Caco-2 (cell line): ENCODE measurements around the gene TSHZ1. TPM values are rescaled to one million over a fixed set of nuclear protein-coding genes. Genes with fewer than 3 reads are reported as not detected.

ENCODE experiments used
- BruUV-seq: library from RNA; stranded (reverse); fragments of 400-500 nt; replicated peaks from 2 replicates; lab custom pipeline; 2021; lab: Mats Ljungman, UMichigan
- CTCF ChIA-PET: fragments of 300-600 bp; sonication (Branson Sonifier 250); formaldehyde crosslinking; loops from one replicate; lab custom pipeline; 2022; ENCODE audit warnings: antibody characterized with exemption; lab: Charles Lee
- POLR2A ChIA-PET: fragments of 300-600 bp; sonication (Branson Sonifier 250); formaldehyde crosslinking; loops from one replicate; lab custom pipeline; 2022; ENCODE audit warnings: antibody characterized with exemption; lab: Charles Lee
- DNase-seq, 2 experiments: peaks; one replicate each; pipeline versions ENCODE4 v3.0.0 to v3.0.0-alpha.2; 2020 to 2022
- H3K27me3 ChIP-seq: replicated peaks from 2 replicates; pipeline ENCODE4 v1.6.0; 2011; ENCODE audit warnings: low read length; ENCODE audit not compliant: control insufficient read depth, insufficient read depth
- H3K36me3 ChIP-seq: 2 replicates; pipeline ENCODE4 v1.5.1; 2011; ENCODE audit warnings: low read length; ENCODE audit not compliant: control insufficient read depth, insufficient read depth
- H3K4me1 ChIP-seq: fragments of 250-450 bp; sonication (Bioruptor Pico); 2 replicates; pipeline ENCODE4 v1.5.1; 2020; ENCODE audit warnings: mild to moderate bottlenecking
- H3K4me3 ChIP-seq: 2 replicates; pipeline ENCODE4 v1.5.1; 2011; ENCODE audit warnings: low read depth, mild to moderate bottlenecking, control low read depth, low read length
- H3K9me3 ChIP-seq: fragments of 250-450 bp; sonication (Bioruptor Pico); 2 replicates; pipeline ENCODE4 v1.5.1; 2020; ENCODE audit warnings: mild to moderate bottlenecking, moderate library complexity
- H3K27ac Mint-ChIP-seq: one replicate; pipeline ENCODE4 v1.8.0; 2022; ENCODE audit warnings: mixed read lengths; ENCODE audit not compliant: unreplicated experiment
- H3K27me3 Mint-ChIP-seq: one replicate; pipeline ENCODE4 v1.8.0; 2022; ENCODE audit warnings: mixed read lengths; ENCODE audit not compliant: insufficient read depth, unreplicated experiment
- H3K36me3 Mint-ChIP-seq: one replicate; pipeline ENCODE4 v1.8.0; 2022; ENCODE audit warnings: mild to moderate bottlenecking, mixed read lengths; ENCODE audit not compliant: insufficient read depth, unreplicated experiment
- H3K4me1 Mint-ChIP-seq: one replicate; pipeline ENCODE4 v1.8.0; 2022; ENCODE audit warnings: low read depth, mixed read lengths; ENCODE audit not compliant: unreplicated experiment
- H3K4me3 Mint-ChIP-seq: one replicate; pipeline ENCODE4 v1.8.0; 2022; ENCODE audit warnings: mild to moderate bottlenecking, moderate library complexity, mixed read lengths; ENCODE audit not compliant: unreplicated experiment
- H3K9me3 Mint-ChIP-seq: one replicate; pipeline ENCODE4 v1.8.0; 2022; ENCODE audit warnings: mixed read lengths; ENCODE audit not compliant: unreplicated experiment
- CTCF ChIP-seq, 2 experiments: fragments of 200-600 bp in 1 of 2; IDR thresholded peaks; 1 replicate in 1 of 2; 2 replicates in 1 of 2; pipeline versions ENCODE4 v1.5.1 to v1.8.0; 2011 to 2022; ENCODE audit warnings: antibody characterized with exemption in 1 of 2, control low read depth in 1 of 2, inconsistent platforms in 1 of 2, low read depth in 1 of 2, low read length in 1 of 2, mild to moderate bottlenecking in 1 of 2, moderate library complexity in 1 of 2; ENCODE audit not compliant: insufficient read depth in 1 of 2, severe bottlenecking in 1 of 2, unreplicated experiment in 1 of 2
- intact Hi-C: fragments of 100-400 bp; cut with micrococcal nuclease; formaldehyde crosslinking; loops from one replicate; pipeline ENCODE4 v1.10.0; 2022; ENCODE audit not compliant: unreplicated experiment
- total RNA-seq: library from RNA; stranded (reverse); gene quantifications from 2 replicates; pipeline ENCODE4 v1.2.3, GENCODE V29; 2022

The TSHZ1 gene
- total RNA-seq, 1 experiment from 2014 or later, result 4.4 TPM

GRCh38 chr18:75173125-75173432 lies 37.5 kb upstream of the TSHZ1 start:
- POLR2A ChIA-PET, result no interaction called here
- intact Hi-C loops, result loop anchor here (5.0 kb wide), 1 partner anchor 304 kb away; no protein-coding TSS in a partner anchor
- H3K27me3 Mint-ChIP-seq, result no peaks in the 10 kb centered on the region
- DNase-seq, result no peak
- Histone ChIP-seq H3K4me1 (no peaks in the 10 kb centered on the region), H3K9me3 (no peaks in the 10 kb centered on the region), H3K27me3 (no peaks in the 10 kb centered on the region), H3K4me3 (no peak overlapping the region), H3K36me3 (no peaks in the 10 kb centered on the region)
- BruUV-seq, result no TSS peak
- H3K4me3 Mint-ChIP-seq, result no peak overlapping the region
- no peaks in the 10 kb centered on the region for H3K36me3 Mint-ChIP-seq
- CTCF ChIA-PET, result no interaction called here
- no peak for TF ChIP-seq CTCF (IDR thresholded peaks at IDR 0.05; ENCODE audit: insufficient read depth in 1 of 2, low read depth in 1 of 2, low read length in 1 of 2, severe bottlenecking in 1 of 2, unreplicated experiment in 1 of 2)
- H3K27ac Mint-ChIP-seq, result no peak overlapping the region
- H3K4me1 Mint-ChIP-seq, result no peaks in the 10 kb centered on the region
- H3K9me3 Mint-ChIP-seq, result no peaks in the 10 kb centered on the region

- ChIA-PET POLR2A (no interaction called here), CTCF (no interaction called here)
- Histone ChIP-seq H3K36me3 (no peaks in the 10 kb centered on the region), H3K27me3 (no peaks in the 10 kb centered on the region), H3K9me3 (no peaks in the 10 kb centered on the region), H3K4me1 (no peaks in the 10 kb centered on the region), H3K4me3 (no peak overlapping the region)
- TF ChIP-seq CTCF (IDR thresholded peaks at IDR 0.05; ENCODE audit: insufficient read depth in 1 of 2, low read depth in 1 of 2, low read length in 1 of 2, severe bottlenecking in 1 of 2, unreplicated experiment in 1 of 2), result no peak
- no peaks in the 10 kb centered on the region for H3K27me3 Mint-ChIP-seq
- no peaks in the 10 kb centered on the region for H3K4me1 Mint-ChIP-seq
- H3K9me3 Mint-ChIP-seq, result no peaks in the 10 kb centered on the region
- intact Hi-C loops, result loop anchor here (5.0 kb wide), 1 partner anchor 304 kb away; no protein-coding TSS in a partner anchor
- H3K27ac Mint-ChIP-seq, result no peak overlapping the region
- no peaks in the 10 kb centered on the region for H3K36me3 Mint-ChIP-seq
- no TSS peak for BruUV-seq
- H3K4me3 Mint-ChIP-seq, result no peak overlapping the region
- no peak for DNase-seq
These were observed 36.9 kb upstream of the TSHZ1 start for GRCh38 chr18:75173738-75174137.

DNA sequence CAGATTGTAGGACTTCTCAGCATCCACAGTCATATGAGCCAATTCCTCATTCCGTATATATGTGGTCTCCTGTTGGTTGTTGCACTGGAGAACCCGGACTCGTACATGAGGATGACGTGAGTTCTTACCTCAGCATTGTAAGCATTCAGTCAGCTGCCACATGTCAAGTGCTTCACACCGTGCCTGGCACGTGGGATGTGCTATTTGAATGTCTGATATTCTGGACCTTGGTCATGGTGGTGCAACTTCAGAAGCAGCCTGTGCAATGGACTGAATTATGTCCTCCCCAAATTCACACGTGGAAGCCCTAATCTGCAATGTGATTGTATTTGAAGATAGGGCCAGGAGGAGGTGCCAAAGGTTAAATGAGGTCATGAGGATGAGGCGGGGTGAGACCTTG lies 33.7 kb upstream of the TSHZ1 start:
- Histone ChIP-seq H3K4me1 (no peaks in the 10 kb centered on the region), H3K27me3 (no peaks in the 10 kb centered on the region), H3K36me3 (no peaks in the 10 kb centered on the region), H3K9me3 (no peaks in the 10 kb centered on the region), H3K4me3 (no peak overlapping the region)
- H3K27ac Mint-ChIP-seq, result no peak overlapping the region
- no peaks in the 10 kb centered on the region for H3K36me3 Mint-ChIP-seq
- POLR2A ChIA-PET, result no interaction called here
- H3K4me1 Mint-ChIP-seq, result no peaks in the 10 kb centered on the region
- H3K9me3 Mint-ChIP-seq, result peaks cover 7% of the 10 kb centered on the region
- BruUV-seq, result no TSS peak
- no peak for TF ChIP-seq CTCF (IDR thresholded peaks at IDR 0.05; ENCODE audit: insufficient read depth in 1 of 2, low read depth in 1 of 2, low read length in 1 of 2, severe bottlenecking in 1 of 2, unreplicated experiment in 1 of 2)
- intact Hi-C loops, result no loop called here
- DNase-seq, result no peak
- H3K4me3 Mint-ChIP-seq, result no peak overlapping the region
- CTCF ChIA-PET, result no interaction called here
- H3K27me3 Mint-ChIP-seq, result peaks cover 2% of the 10 kb centered on the region
